ENCODE data around the gene GLDN.

DNA sequence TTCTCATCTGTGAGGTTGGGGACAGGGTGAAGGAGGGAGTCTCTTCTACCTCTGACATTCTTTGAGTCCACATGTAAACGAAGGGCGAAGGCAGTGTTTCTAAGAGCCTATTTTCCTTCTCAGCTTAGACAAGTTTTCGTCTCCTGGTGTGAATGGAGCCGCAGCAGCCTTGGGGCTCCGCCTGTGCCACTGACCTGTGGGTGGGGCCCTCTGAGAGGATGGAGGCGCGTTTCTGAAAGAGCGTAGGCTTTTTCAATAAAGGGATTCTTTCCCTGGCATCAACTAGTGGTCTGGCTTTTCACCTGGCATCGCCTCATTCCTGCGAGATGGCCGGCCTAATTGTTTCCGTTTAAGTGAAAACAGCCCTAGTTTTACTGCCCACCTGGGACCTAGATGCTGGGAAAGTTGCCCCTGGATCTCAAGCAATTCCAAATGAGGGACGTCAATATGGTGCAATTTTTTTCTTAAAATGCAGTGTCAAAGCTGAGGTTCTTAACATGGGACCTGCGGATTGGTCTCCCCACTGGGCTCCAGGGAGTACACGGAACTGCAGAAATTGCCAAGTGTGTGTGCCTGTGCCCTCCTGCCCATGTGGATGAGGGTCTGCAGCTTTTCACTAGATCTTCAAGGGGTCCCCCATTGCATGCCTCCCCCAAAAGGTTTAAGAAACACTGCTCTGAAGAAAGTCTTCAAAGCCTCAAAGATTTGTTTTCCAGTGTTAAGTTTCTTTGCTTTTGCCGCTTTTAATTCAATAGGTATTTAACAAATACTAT, 958 bp downstream of the GLDN start:
- no peak for TF ChIP-seq EZH2 (IDR thresholded peaks at IDR 0.05)
- no peak for TF ChIP-seq POLR2AphosphoS5 (IDR thresholded peaks at IDR 0.05; ENCODE audit: borderline replicate concordance, low read depth, low read length)
